LNCAP (cell line): ENCODE data around the gene STAT5A.

Experiments used
- CTCF ChIP-seq: fragments of 450-650 bp; IDR thresholded peaks from 2 replicates; pipeline ENCODE4 v1.5.1; 2017; ENCODE audit warnings: mild to moderate bottlenecking

The STAT5A gene

GRCh38 chr17:42338427-42338985 lies 50.2 kb downstream of the STAT5A start:
- no peak for TF ChIP-seq CTCF

- TF ChIP-seq CTCF = no peak
Measured at GRCh38 chr17:42339221-42339620, 50.9 kb downstream of the STAT5A start.

- TF ChIP-seq CTCF = no peak
Measured at GRCh38 chr17:42340691-42341127, 52.4 kb downstream of the STAT5A start.

- no peak for TF ChIP-seq CTCF
Measured at GRCh38 chr17:42341568-42341967, 53.3 kb downstream of the STAT5A start.

GRCh38 chr17:42342242-42343008 lies 54.1 kb downstream of the STAT5A start:
- TF ChIP-seq CTCF = no peak

- no peak for TF ChIP-seq CTCF
Measured at GRCh38 chr17:42345396-42346073, 57.2 kb downstream of the STAT5A start.

GRCh38 chr17:42346481-42346880 lies 58.2 kb downstream of the STAT5A start:
- no peak for TF ChIP-seq CTCF
